ENCODE results near the gene CDHR2.
A peak's percentile ranks its signal among the peaks of the same experiment; 100 is the strongest.
"Not testable (repeated sequence)": the region's sequence is repeated elsewhere in the genome, so short reads cannot be mapped to it uniquely, and the experiment has no call there.

CDHR2 gene

GRCh38 chr5:176573564-176574296 is 24.6 kb downstream of the CDHR2 start:
- DNase-seq, result peak; percentile 70

- no peak for DNase-seq
These were observed 25.1 kb downstream of the CDHR2 start for GRCh38 chr5:176574297-176574591.

GRCh38 chr5:176575066-176575465 is 25.9 kb downstream of the CDHR2 start:
- DNase-seq, result no peak

GRCh38 chr5:176575488-176576422 is 26.6 kb downstream of the CDHR2 start:
- no peak for DNase-seq

- no peak for DNase-seq
These were observed 28.4 kb downstream of the CDHR2 start for GRCh38 chr5:176577312-176578176.

- DNase-seq, result peak; percentile 6
These were observed 29.3 kb downstream of the CDHR2 start for GRCh38 chr5:176578391-176578808.

- no peak for DNase-seq
These were observed 30.2 kb downstream of the CDHR2 start for GRCh38 chr5:176579323-176579722.

- no peak for DNase-seq
These were observed 32.2 kb downstream of the CDHR2 start for GRCh38 chr5:176581361-176581760.

- DNase-seq, result no peak
These were observed 33.9 kb downstream of the CDHR2 start for GRCh38 chr5:176583076-176583475.

GRCh38 chr5:176587398-176587797 is 38.3 kb downstream of the CDHR2 start:
- DNase-seq, result no peak

- DNase-seq, result no peak
These were observed 39.2 kb downstream of the CDHR2 start for GRCh38 chr5:176588297-176588696.

GRCh38 chr5:176589039-176589769 is 40.1 kb downstream of the CDHR2 start:
- DNase-seq, result no peak

GRCh38 chr5:176590035-176590717 is 41.0 kb downstream of the CDHR2 start:
- no peak for DNase-seq

- DNase-seq, result not testable (repeated sequence)
These were observed 42.5 kb downstream of the CDHR2 start for GRCh38 chr5:176591667-176592066.

- DNase-seq, result no peak
These were observed 43.4 kb downstream of the CDHR2 start for GRCh38 chr5:176592573-176592972.

- DNase-seq, result no peak
These were observed 44.2 kb downstream of the CDHR2 start for GRCh38 chr5:176593273-176593869.

- no peak for DNase-seq
These were observed 45.4 kb downstream of the CDHR2 start for GRCh38 chr5:176594554-176594953.

GRCh38 chr5:176595386-176595943 is 46.3 kb downstream of the CDHR2 start:
- no peak for DNase-seq

- no peak for DNase-seq
These were observed 47.0 kb downstream of the CDHR2 start for GRCh38 chr5:176596069-176596644.

- DNase-seq, result peak; percentile 43
These were observed 47.7 kb downstream of the CDHR2 start for GRCh38 chr5:176596689-176597416.

Measured in effector CD8-positive, alpha-beta T cell (primary cell).